AG04450 (cell line): ENCODE data around the gene IL12RB1. TPM values are rescaled to one million over a fixed set of nuclear protein-coding genes. Genes with fewer than 3 reads are reported as not detected.
"Not testable (repeated sequence)": the region's sequence is repeated elsewhere in the genome, so short reads cannot be mapped to it uniquely, and the experiment has no call there.

Experiments used
- CTCF ChIA-PET: fragments of 300-600, 350-600 bp; formaldehyde crosslinking; extraction: SDS; loops from one replicate; lab custom pipeline; 2022; ENCODE audit warnings: antibody characterized with exemption, inconsistent platforms; lab: Charles Lee
- POLR2A ChIA-PET: fragments of 350-600 bp; formaldehyde crosslinking; extraction: SDS; loops from one replicate; lab custom pipeline; 2021; ENCODE audit warnings: antibody characterized with exemption, inconsistent platforms; lab: Yijun Ruan, JAX
- DNase-seq: peaks from one replicate; pipeline ENCODE4 v3.0.0-alpha.2; 2011; ENCODE audit warnings: low read depth, low spot score
- H3K27ac ChIP-seq: one replicate; pipeline ENCODE4 v1.5.1; 2012; ENCODE audit warnings: low read depth, low read length, control low read depth
- H3K27me3 ChIP-seq: one replicate; pipeline ENCODE4 v1.6.0; 2012; ENCODE audit warnings: low read length; ENCODE audit not compliant: control insufficient read depth, insufficient read depth
- H3K4me3 ChIP-seq: 2 replicates; pipeline ENCODE4 v1.5.1; 2011; ENCODE audit warnings: mild to moderate bottlenecking, low read depth, low read length, control low read depth
- H3K9me3 ChIP-seq: 2 replicates; pipeline ENCODE4 v1.5.1; 2012; ENCODE audit warnings: low read length; ENCODE audit not compliant: control insufficient read depth, insufficient read depth
- polyA plus RNA-seq: library from polyadenylated mRNA; depleted of rRNA; stranded (reverse); fragments of >200 nt; gene quantifications from 2 replicates; pipeline ENCODE4 v1.2.3, GENCODE V29; 2011
- TF ChIP-seq, protein P1 (sequence below): IDR thresholded peaks from 2 replicates; pipeline ENCODE4 v1.5.1; 2011; ENCODE audit warnings: low read depth, low read length, control low read depth, inconsistent platforms

The IL12RB1 gene
- polyA plus RNA-seq, 1 experiment: 0.05 TPM

DNA sequence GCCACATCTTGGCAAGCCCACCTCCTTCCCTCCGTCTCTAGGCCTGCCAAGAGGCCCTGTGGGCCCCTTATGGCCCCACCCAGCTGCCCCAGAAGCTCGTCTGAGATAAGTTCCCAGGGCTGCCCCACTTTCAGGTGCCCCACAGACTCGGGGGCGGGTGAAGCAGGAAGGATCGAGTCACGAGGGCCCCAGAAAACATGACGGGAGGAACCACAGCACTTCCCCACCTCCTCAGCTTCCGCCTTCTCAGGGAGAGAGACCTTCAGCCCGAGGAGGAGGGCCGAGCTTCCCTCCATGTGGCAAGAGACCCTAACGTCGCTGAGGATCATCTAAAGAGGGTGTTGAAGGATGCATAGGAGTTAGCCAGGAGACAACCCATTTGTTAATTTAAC, 4.5 kb upstream of the IL12RB1 start:
- no peak for DNase-seq
- Histone ChIP-seq H3K27me3 (no peaks in the 10 kb centered on the region), H3K27ac (no peak overlapping the region), H3K9me3 (no peaks in the 10 kb centered on the region; the same call in none of the 2 replicates), H3K4me3 (no peak overlapping the region)
- TF ChIP-seq, protein P1, sequence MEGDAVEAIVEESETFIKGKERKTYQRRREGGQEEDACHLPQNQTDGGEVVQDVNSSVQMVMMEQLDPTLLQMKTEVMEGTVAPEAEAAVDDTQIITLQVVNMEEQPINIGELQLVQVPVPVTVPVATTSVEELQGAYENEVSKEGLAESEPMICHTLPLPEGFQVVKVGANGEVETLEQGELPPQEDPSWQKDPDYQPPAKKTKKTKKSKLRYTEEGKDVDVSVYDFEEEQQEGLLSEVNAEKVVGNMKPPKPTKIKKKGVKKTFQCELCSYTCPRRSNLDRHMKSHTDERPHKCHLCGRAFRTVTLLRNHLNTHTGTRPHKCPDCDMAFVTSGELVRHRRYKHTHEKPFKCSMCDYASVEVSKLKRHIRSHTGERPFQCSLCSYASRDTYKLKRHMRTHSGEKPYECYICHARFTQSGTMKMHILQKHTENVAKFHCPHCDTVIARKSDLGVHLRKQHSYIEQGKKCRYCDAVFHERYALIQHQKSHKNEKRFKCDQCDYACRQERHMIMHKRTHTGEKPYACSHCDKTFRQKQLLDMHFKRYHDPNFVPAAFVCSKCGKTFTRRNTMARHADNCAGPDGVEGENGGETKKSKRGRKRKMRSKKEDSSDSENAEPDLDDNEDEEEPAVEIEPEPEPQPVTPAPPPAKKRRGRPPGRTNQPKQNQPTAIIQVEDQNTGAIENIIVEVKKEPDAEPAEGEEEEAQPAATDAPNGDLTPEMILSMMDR: no peak
- ChIA-PET POLR2A (interaction anchor here (0.7 kb wide), 1 partner anchor 190 kb away, joined by 3 read pairs; no protein-coding TSS in a partner anchor), CTCF (interaction anchor here (1.2 to 1.4 kb wide), 2 partner anchors 22 to 70 kb away, joined by 3 to 8 read pairs; no protein-coding TSS in a partner anchor)

DNA sequence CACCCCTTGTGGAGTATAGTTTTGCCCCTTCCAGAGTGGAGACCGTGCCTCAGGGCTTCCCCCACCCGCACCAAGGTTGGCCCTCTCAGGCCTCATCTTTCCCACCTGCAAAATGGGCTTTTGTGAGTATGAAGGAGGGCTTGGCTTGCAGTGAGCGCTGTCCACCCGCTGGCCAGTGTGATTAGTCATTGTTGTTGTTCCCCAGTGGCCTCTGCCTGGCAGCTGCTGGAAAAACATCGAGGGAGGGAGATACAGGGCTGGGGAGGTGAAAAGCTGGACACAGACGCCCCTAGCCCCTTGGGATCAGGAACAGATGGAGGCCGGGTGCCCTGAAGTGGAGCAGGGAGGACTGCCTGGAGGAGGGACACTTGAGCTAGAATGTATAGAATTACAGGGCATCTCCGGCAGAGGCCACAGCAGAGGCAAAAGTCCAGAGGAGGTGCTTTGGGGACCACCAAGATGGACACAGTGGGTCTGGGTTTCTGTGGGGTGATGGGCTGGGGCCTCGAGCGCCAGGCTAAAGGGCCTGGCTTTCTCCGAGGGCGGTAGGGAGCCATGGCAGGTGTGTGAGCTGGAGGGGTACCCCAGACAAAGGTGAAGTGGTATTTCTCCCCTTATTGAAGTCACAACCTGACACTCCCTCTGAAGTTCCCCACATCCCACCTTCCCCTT, 3.9 kb upstream of the IL12RB1 start:
- POLR2A ChIA-PET: no interaction called here
- DNase-seq: no peak
- CTCF ChIA-PET: interaction anchor here (1.2 kb wide), 1 partner anchor 71 kb away, joined by 3 read pairs; no protein-coding TSS in a partner anchor
- TF ChIP-seq, protein P1: no peak
- no peak overlapping the region for H3K27ac ChIP-seq
- no peaks in the 10 kb centered on the region; the same call in none of the 2 replicates for H3K9me3 ChIP-seq
- H3K4me3 ChIP-seq: no peak overlapping the region
- H3K27me3 ChIP-seq: no peaks in the 10 kb centered on the region

DNA sequence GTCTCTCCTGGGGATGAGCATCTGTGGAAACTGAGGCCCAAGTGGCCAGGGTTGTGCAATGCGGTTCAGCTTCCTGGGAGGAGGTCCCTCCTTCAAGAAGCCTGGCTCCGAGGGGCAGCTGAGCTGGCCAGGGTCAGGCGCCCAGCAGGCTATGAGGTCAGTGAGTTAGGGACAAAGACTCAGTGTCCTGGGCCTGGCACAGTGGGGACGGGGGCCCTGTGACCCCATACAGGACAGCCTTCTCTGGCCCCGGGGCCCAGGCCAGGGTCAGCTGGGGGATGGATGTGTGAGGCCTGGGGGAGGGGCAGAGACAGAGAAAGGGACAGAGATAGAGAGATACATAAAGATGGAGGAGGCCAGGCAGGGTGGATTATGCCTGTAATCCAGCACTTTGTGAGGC, 3.0 kb upstream of the IL12RB1 start:
- CTCF ChIA-PET: no interaction called here

DNA sequence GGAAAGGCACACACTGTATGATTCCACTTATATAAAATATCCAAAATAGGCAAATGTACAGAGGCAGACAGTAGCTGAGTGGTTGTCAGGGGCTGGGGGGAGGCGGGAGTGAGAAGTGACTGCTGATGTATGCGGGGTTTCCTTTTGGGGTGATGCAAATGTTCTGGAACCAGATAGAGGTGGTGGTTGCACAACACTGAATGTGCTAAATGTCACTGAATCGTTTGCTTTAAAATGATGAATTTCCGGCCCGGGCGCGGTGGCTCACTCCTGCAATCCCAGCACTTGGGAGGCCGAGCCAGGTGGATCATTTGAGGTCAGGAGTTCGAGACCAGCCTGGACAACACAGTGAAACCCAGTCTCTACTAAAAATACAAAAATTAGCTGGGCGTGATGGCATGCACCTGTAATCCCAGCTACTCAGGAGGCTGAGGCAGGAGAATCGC, 2.4 kb upstream of the IL12RB1 start:
- POLR2A ChIA-PET: interaction anchor here (0.7 kb wide), 1 partner anchor 193 kb away, joined by 3 read pairs; the partner anchor contains the start of gene JUND
- H3K27ac ChIP-seq, H3K27me3 ChIP-seq, H3K4me3 ChIP-seq, CTCF ChIA-PET, H3K9me3 ChIP-seq, DNase-seq: not testable (repeated sequence)

More for the DNA sequence above, 3.0 kb upstream of the IL12RB1 start:
- TF ChIP-seq, protein P1: no peak
- Histone ChIP-seq H3K27me3 (peaks cover 2% of the 10 kb centered on the region), H3K4me3 (no peak overlapping the region), H3K27ac (no peak overlapping the region), H3K9me3 (no peaks in the 10 kb centered on the region; the same call in none of the 2 replicates)
- POLR2A ChIA-PET: no interaction called here
- DNase-seq: no peak

DNA sequence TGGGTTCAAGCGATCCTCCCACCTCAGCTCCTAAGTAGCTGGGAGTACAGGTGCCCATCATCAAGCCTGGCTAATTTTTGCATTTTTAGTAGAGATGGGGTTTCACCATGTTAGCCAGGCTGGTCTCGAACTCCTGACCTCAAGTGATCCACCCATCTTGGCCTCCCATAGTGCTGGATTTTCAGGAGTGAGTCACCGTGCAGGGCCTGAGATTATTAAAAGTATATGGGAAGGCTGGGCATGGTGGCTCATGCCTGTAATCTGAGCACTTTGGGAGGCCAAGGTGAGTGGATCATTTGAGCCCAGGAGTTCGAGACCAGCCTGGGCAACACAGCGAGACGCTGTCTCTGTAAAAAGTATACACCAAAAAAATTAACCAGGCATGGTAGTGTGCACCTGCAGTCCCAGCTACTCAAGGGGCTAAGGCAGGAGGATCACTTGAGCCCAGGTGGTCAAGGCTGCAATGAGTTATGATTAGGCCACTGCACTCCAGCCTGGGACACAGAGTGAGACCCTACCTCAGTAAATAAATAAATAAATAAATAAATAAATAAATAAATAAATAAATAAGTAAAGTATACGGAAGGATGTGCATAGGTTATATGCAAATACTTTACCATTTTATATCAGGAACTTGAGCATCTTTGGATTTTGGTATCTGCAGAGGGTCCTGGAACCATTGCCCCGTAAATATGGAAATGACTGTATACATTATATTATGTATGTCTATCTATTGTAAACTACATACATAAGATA, 854 bp downstream of the IL12RB1 start:
- Histone ChIP-seq H3K9me3 (no peaks in the 10 kb centered on the region; the same call in 1 of the 2 replicates), H3K27ac (no peak overlapping the region), H3K27me3 (peaks cover 4% of the 10 kb centered on the region), H3K4me3 (no peak overlapping the region)
- DNase-seq: no peak
- ChIA-PET CTCF (no interaction called here), POLR2A (no interaction called here)
- TF ChIP-seq, protein P1: no peak
